ENCODE data around the gene PPP6C.

The PPP6C gene

DNA sequence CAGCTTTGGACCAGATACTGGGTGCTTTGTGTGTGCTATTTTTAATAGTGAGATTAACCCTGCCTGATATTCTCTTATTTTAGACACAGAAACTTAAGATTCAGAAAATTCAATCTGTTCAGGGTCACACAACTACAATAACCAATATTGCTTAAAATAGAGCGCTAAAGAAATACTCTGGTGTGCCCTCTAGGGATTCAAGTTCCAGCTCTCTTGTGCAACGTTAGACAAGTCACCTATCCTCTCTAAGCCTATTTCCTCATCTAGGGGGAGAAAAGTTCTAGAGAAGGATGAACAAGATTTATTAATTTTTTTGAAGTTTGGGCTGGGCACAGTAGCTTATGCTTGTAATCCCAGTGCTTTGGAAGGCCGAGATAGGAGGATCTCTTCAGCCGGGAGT, 44.2 kb downstream of the PPP6C start:
- H3K4me3 ChIP-seq (ENCODE audit: low read depth, low read length) = no peak overlapping the region
- TF ChIP-seq, protein P1, sequence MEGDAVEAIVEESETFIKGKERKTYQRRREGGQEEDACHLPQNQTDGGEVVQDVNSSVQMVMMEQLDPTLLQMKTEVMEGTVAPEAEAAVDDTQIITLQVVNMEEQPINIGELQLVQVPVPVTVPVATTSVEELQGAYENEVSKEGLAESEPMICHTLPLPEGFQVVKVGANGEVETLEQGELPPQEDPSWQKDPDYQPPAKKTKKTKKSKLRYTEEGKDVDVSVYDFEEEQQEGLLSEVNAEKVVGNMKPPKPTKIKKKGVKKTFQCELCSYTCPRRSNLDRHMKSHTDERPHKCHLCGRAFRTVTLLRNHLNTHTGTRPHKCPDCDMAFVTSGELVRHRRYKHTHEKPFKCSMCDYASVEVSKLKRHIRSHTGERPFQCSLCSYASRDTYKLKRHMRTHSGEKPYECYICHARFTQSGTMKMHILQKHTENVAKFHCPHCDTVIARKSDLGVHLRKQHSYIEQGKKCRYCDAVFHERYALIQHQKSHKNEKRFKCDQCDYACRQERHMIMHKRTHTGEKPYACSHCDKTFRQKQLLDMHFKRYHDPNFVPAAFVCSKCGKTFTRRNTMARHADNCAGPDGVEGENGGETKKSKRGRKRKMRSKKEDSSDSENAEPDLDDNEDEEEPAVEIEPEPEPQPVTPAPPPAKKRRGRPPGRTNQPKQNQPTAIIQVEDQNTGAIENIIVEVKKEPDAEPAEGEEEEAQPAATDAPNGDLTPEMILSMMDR (IDR thresholded peaks at IDR 0.05; ENCODE audit: low read depth, low read length, missing control alignments) = no peak
- DNase-seq (ENCODE audit: low read depth) = no peak

DNA sequence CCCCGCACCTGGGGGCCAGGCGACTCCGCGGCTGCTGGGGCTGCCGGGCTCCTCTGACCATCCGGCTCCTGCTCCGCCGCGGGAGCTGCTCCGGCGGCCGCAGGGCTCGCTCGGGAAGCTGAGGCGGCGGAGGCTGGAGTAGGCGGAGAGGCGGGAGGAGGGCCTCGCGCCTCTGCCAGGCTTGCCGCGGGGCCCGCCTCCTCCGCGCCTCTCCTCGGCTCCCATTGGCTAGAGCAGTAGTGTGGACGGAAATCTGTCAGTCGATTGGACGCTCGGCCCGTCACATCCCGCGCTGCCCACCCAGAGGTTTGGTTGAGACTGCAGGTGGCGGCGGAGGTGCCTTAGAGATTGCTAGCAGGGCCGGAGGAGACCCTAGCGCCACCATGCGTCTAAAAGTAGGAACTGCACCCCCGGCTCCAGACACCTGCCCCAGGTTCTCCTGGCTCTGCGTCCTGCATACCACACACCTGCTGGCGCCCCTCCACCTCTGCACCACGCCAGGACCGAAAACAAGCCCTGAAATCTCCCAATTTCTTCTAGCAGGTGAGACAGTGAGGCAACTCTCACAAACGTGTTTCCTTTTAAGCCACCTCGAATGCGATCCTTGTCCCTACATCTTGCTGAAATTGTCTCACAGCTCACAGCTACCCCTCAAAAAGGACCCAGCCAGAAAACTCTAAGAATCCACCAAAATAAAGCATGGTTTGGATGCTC, 46.1 kb downstream of the PPP6C start, which contains the start of gene SCAI:
Gene SCAI, minus strand, starts transcription at position 152 of the 714 bp plus-strand sequence. Its CDS starts 91 bp downstream, at position 61.
- TF ChIP-seq, protein P1 (IDR thresholded peaks at IDR 0.05; ENCODE audit: low read depth, low read length, missing control alignments) = peak; percentile 98
- peak; percentile 97 for DNase-seq (ENCODE audit: low read depth)
- H3K4me3 ChIP-seq (ENCODE audit: low read depth, low read length) = peak within 1 kb of the TSS; percentile 64

DNA sequence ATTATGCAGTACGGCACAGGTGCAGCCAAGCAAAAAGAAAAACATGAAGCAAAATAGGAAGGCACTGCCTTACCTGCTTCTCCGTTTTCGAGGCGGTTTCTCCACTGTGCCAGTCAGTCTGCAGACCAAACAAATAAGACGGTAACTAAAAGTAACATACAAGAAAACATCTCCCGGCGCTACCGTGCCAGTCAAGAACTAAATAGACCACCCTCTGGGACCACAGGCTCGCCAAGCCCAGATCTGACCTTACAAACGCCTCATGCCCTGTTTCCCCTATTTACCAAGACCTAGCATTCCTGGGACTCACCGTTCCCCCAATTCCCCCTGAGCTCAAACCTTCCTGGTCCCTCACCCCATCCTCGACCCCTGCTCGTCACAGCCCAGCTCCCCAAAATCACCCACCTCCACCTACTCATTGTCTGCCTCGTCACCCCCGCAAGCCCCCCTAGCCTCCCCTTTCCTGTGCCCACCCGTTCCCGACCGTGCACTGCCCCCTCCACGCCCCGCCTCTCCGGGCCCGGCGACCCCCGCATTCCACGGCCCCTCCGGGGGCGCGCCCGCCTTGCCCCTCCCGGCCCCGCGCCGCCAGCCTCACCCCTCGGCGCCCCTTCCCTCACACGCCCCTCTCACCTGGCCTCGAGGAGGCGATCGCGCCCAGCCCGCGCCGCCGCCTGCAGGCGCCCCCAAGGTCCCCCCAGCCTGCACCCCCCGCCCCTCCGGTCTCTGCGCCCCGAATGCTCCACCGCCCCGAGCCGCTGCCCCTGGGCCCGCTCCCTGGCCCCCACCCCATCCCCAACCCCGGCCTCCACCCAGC, 46.8 kb downstream of the PPP6C start:
- H3K4me3 ChIP-seq (ENCODE audit: low read depth, low read length) = peak overlapping the region; percentile 64
- DNase-seq (ENCODE audit: low read depth) = no peak
- TF ChIP-seq, protein P1 (IDR thresholded peaks at IDR 0.05; ENCODE audit: low read depth, low read length, missing control alignments) = no peak

DNA sequence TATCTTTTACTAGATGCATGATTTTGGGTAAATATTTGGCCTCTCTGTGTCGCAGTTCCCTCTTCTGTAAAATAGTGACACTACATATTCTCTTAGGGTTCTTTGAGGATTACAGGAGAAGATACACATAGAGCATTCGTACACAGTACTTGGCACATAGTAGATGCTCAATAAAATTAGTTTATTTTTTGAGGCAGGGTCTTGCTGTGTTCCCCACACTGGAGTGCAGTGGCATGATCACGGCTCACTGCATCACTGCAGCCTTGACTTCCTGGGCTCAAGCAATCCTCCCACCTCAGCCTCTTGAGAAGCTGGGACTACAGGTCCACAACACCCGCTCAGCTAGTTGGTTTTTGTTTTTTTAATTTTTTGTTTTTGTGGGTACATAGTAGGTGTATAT, 47.9 kb downstream of the PPP6C start:
- H3K4me3 ChIP-seq (ENCODE audit: low read depth, low read length) = no peak overlapping the region
- TF ChIP-seq, protein P1 (IDR thresholded peaks at IDR 0.05; ENCODE audit: low read depth, low read length, missing control alignments) = no peak

DNA sequence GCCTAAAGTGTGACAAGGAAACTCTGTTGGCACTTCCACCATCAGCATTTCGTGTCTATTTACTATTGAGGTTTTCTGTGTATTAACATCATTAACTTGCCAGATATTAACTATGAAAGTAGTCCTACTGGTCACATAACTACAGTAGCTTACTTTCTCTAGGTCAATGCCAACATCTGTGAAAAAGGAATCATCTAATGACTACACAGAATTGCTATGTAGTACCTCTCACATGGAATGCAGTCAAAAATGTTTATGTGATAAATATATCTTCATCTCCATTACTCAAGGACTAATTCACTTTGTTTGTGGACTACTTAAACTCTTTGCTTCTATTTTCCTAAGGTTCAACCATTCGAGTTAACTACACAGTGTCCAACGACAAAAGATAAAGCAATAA, 48.4 kb downstream of the PPP6C start:
- TF ChIP-seq, protein P1 (IDR thresholded peaks at IDR 0.05; ENCODE audit: low read depth, low read length, missing control alignments) = no peak
- H3K4me3 ChIP-seq (ENCODE audit: low read depth, low read length) = no peak overlapping the region
- DNase-seq (ENCODE audit: low read depth) = no peak

More for the DNA sequence above, 47.9 kb downstream of the PPP6C start:
- no peak for DNase-seq (ENCODE audit: low read depth)

DNA sequence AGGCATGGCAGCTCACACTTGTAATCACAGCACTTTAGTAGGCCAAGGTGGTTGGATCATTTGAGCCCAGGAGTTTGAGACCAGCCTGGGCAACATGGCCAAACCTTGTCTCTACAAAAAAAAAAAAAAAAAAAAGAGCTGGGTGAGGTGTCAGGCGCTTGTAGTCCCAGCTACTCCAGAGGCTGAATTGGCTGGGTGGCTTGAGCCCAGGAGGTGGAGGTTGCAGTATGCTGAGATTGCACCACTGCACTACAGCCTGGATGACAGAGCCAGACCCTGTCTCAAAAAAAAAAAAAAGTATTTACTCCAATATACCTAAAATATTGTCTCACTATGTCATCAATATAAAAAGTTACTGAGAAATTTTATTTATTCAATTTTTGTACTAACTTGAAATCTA, 49.0 kb downstream of the PPP6C start:
- no peak for DNase-seq (ENCODE audit: low read depth)
- no peak overlapping the region for H3K4me3 ChIP-seq (ENCODE audit: low read depth, low read length)
- TF ChIP-seq, protein P1 (IDR thresholded peaks at IDR 0.05; ENCODE audit: low read depth, low read length, missing control alignments) = no peak

Data from GM12864 (cell line).